ENCODE results near the gene NBAS. TPM values are rescaled to one million over a fixed set of nuclear protein-coding genes. Genes with fewer than 3 reads are reported as not detected.

NBAS gene
- total and polyA plus RNA-seq, 2 of the 13 experiments (the other 11 are each of a cell fraction or from before 2014, with no cell fraction given) = 33.6 to 58.7 TPM

DNA sequence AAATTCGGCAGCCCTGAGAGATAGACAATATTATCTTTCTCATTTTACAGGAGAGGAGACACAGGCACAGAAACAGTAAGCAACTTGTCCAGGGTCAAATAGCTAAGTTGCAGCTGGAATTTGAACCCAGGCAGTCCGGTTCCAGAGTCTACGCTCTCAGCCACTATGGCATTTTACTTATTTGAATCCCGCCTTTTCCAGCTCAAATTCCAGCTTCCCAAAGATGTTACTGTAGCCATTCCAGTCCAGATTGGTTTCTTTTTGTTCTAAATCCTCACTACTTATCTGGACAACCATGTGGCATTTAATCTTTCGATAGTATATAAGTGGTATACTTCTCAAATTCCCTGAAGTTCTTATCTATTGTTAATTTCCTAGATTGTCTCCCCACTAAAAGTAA lies 125.7 kb downstream of the NBAS start (continued):
- TF ChIP-seq, protein P1, sequence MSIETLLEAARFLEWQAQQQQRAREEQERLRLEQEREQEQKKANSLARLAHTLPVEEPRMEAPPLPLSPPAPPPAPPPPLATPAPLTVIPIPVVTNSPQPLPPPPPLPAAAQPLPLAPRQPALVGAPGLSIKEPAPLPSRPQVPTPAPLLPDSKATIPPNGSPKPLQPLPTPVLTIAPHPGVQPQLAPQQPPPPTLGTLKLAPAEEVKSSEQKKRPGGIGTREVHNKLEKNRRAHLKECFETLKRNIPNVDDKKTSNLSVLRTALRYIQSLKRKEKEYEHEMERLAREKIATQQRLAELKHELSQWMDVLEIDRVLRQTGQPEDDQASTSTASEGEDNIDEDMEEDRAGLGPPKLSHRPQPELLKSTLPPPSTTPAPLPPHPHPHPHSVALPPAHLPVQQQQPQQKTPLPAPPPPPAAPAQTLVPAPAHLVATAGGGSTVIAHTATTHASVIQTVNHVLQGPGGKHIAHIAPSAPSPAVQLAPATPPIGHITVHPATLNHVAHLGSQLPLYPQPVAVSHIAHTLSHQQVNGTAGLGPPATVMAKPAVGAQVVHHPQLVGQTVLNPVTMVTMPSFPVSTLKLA (IDR thresholded peaks at IDR 0.05) = no peak
- no peak for TF ChIP-seq SMYD3 (CRISPR knock-in tag; IDR thresholded peaks at IDR 0.05)
- TF ChIP-seq ZKSCAN8 (CRISPR knock-in tag; IDR thresholded peaks at IDR 0.05; ENCODE audit: borderline replicate concordance) = no peak
- no peak for TF ChIP-seq ZFP82 (CRISPR knock-in tag; IDR thresholded peaks at IDR 0.05; ENCODE audit: borderline replicate concordance)
- TF ChIP-seq CBX1 (IDR thresholded peaks at IDR 0.05; ENCODE audit: low read depth) = no peak
- no peak for TF ChIP-seq MED13 (CRISPR knock-in tag; IDR thresholded peaks at IDR 0.05)
- TF ChIP-seq ZNF709 (CRISPR knock-in tag; IDR thresholded peaks at IDR 0.05) = no peak
- TF ChIP-seq, protein P2, sequence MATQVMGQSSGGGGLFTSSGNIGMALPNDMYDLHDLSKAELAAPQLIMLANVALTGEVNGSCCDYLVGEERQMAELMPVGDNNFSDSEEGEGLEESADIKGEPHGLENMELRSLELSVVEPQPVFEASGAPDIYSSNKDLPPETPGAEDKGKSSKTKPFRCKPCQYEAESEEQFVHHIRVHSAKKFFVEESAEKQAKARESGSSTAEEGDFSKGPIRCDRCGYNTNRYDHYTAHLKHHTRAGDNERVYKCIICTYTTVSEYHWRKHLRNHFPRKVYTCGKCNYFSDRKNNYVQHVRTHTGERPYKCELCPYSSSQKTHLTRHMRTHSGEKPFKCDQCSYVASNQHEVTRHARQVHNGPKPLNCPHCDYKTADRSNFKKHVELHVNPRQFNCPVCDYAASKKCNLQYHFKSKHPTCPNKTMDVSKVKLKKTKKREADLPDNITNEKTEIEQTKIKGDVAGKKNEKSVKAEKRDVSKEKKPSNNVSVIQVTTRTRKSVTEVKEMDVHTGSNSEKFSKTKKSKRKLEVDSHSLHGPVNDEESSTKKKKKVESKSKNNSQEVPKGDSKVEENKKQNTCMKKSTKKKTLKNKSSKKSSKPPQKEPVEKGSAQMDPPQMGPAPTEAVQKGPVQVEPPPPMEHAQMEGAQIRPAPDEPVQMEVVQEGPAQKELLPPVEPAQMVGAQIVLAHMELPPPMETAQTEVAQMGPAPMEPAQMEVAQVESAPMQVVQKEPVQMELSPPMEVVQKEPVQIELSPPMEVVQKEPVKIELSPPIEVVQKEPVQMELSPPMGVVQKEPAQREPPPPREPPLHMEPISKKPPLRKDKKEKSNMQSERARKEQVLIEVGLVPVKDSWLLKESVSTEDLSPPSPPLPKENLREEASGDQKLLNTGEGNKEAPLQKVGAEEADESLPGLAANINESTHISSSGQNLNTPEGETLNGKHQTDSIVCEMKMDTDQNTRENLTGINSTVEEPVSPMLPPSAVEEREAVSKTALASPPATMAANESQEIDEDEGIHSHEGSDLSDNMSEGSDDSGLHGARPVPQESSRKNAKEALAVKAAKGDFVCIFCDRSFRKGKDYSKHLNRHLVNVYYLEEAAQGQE (IDR thresholded peaks at IDR 0.05; ENCODE audit: borderline replicate concordance in 1 of 2, low read depth in 1 of 2, low read length in 2 of 2) = peak in 1 of 2 experiments; percentile 44; a peak in 2 of 4 replicates
- TF ChIP-seq, protein P3, sequence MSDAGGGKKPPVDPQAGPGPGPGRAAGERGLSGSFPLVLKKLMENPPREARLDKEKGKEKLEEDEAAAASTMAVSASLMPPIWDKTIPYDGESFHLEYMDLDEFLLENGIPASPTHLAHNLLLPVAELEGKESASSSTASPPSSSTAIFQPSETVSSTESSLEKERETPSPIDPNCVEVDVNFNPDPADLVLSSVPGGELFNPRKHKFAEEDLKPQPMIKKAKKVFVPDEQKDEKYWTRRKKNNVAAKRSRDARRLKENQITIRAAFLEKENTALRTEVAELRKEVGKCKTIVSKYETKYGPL (CRISPR knock-in tag; IDR thresholded peaks at IDR 0.05) = no peak
- TF ChIP-seq ZNF674 (CRISPR knock-in tag; IDR thresholded peaks at IDR 0.05; ENCODE audit: low read depth) = no peak
- TF ChIP-seq, protein P4, sequence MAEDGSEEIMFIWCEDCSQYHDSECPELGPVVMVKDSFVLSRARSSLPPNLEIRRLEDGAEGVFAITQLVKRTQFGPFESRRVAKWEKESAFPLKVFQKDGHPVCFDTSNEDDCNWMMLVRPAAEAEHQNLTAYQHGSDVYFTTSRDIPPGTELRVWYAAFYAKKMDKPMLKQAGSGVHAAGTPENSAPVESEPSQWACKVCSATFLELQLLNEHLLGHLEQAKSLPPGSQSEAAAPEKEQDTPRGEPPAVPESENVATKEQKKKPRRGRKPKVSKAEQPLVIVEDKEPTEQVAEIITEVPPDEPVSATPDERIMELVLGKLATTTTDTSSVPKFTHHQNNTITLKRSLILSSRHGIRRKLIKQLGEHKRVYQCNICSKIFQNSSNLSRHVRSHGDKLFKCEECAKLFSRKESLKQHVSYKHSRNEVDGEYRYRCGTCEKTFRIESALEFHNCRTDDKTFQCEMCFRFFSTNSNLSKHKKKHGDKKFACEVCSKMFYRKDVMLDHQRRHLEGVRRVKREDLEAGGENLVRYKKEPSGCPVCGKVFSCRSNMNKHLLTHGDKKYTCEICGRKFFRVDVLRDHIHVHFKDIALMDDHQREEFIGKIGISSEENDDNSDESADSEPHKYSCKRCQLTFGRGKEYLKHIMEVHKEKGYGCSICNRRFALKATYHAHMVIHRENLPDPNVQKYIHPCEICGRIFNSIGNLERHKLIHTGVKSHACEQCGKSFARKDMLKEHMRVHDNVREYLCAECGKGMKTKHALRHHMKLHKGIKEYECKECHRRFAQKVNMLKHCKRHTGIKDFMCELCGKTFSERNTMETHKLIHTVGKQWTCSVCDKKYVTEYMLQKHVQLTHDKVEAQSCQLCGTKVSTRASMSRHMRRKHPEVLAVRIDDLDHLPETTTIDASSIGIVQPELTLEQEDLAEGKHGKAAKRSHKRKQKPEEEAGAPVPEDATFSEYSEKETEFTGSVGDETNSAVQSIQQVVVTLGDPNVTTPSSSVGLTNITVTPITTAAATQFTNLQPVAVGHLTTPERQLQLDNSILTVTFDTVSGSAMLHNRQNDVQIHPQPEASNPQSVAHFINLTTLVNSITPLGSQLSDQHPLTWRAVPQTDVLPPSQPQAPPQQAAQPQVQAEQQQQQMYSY (CRISPR knock-in tag; IDR thresholded peaks at IDR 0.05) = peak; percentile 52; the same call in 1 of the 2 replicates
- TF ChIP-seq, protein P5, sequence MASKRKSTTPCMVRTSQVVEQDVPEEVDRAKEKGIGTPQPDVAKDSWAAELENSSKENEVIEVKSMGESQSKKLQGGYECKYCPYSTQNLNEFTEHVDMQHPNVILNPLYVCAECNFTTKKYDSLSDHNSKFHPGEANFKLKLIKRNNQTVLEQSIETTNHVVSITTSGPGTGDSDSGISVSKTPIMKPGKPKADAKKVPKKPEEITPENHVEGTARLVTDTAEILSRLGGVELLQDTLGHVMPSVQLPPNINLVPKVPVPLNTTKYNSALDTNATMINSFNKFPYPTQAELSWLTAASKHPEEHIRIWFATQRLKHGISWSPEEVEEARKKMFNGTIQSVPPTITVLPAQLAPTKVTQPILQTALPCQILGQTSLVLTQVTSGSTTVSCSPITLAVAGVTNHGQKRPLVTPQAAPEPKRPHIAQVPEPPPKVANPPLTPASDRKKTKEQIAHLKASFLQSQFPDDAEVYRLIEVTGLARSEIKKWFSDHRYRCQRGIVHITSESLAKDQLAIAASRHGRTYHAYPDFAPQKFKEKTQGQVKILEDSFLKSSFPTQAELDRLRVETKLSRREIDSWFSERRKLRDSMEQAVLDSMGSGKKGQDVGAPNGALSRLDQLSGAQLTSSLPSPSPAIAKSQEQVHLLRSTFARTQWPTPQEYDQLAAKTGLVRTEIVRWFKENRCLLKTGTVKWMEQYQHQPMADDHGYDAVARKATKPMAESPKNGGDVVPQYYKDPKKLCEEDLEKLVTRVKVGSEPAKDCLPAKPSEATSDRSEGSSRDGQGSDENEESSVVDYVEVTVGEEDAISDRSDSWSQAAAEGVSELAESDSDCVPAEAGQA (IDR thresholded peaks at IDR 0.05; ENCODE audit: low read depth) = no peak
- TF ChIP-seq, protein P5 (CRISPR knock-in tag; IDR thresholded peaks at IDR 0.05; ENCODE audit: borderline replicate concordance) = no peak
- 0 out of 2 replicates have a peak, but pooled peaks have one; percentile 53 for TF ChIP-seq KMT2A (CRISPR knock-in tag; IDR thresholded peaks at IDR 0.05)

Measured in HepG2 (cell line).